Measurements from ENCODE around the gene ITGA1. TPM values are rescaled to one million over a fixed set of nuclear protein-coding genes. Genes with fewer than 3 reads are reported as not detected.
"Not testable (repeated sequence)": the region's sequence is repeated elsewhere in the genome, so short reads cannot be mapped to it uniquely, and the experiment has no call there.

The ITGA1 gene
- total RNA-seq, 1 experiment from 2014 or later: 20.2 TPM

DNA sequence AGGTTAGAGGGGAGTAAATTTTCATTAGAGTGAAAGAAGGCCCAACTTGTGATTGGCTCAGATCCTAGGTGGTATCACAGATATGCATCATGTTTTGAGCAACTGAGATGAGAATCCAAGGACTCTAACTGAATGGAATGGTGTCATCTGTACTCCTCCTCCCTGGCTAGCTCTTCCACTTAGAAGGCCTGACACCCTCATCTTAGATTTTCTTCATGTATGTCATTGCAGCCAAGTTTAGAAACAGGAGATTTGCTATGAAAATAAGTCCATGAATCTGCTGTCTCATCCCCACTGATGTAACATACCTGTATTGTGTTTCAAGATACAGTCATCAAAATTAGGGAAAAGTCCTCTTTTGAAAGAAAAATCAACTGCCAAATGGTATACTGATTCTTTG is 54.4 kb downstream of the ITGA1 start:
- TF ChIP-seq, protein P1, sequence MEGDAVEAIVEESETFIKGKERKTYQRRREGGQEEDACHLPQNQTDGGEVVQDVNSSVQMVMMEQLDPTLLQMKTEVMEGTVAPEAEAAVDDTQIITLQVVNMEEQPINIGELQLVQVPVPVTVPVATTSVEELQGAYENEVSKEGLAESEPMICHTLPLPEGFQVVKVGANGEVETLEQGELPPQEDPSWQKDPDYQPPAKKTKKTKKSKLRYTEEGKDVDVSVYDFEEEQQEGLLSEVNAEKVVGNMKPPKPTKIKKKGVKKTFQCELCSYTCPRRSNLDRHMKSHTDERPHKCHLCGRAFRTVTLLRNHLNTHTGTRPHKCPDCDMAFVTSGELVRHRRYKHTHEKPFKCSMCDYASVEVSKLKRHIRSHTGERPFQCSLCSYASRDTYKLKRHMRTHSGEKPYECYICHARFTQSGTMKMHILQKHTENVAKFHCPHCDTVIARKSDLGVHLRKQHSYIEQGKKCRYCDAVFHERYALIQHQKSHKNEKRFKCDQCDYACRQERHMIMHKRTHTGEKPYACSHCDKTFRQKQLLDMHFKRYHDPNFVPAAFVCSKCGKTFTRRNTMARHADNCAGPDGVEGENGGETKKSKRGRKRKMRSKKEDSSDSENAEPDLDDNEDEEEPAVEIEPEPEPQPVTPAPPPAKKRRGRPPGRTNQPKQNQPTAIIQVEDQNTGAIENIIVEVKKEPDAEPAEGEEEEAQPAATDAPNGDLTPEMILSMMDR (IDR thresholded peaks at IDR 0.05; ENCODE audit: unreplicated experiment): no peak
- Mint-ChIP-seq H3K27me3 (ENCODE audit: unreplicated experiment) (no peaks in the 10 kb centered on the region), H3K4me3 (ENCODE audit: low read depth, unreplicated experiment) (no peak overlapping the region), H3K4me1 (ENCODE audit: low read depth, unreplicated experiment) (peaks cover 9% of the 10 kb centered on the region), H3K27ac (ENCODE audit: unreplicated experiment) (no peak overlapping the region), H3K36me3 (ENCODE audit: insufficient read depth, unreplicated experiment) (no peaks in the 10 kb centered on the region), H3K9me3 (ENCODE audit: low read depth, unreplicated experiment) (no peaks in the 10 kb centered on the region)
- DNase-seq: no peak
- intact Hi-C loops (cut with micrococcal nuclease; ENCODE audit: unreplicated experiment): no loop called here
- CTCF ChIA-PET: interaction anchor here (0.6 to 0.7 kb wide), 3 partner anchors 35 to 1130 kb away, joined by 3 to 8 read pairs (median 4); no protein-coding TSS in a partner anchor
- no TSS peak for BruUV-seq (replicated peaks)

DNA sequence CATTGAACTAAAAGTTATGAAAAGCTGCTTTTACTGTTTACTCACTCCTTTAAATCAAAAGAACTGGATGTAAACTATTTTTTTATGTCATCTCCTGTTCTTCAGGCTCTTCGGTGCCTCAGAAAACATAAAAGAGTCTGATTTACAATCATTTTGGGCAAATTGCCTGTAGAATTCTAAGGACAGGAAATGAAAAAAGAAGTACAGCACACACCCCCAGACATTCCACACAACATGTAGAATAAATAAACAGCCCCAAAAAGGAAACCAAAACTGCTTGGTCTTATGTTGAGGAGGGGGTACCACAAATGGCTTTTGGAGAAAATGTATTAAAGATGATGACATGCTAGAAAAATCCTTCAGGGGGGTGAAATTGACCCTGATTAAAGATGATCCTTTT is 57.2 kb downstream of the ITGA1 start:
- Mint-ChIP-seq H3K27ac (ENCODE audit: unreplicated experiment) (no peak overlapping the region), H3K36me3 (ENCODE audit: insufficient read depth, unreplicated experiment) (no peaks in the 10 kb centered on the region), H3K4me3 (ENCODE audit: low read depth, unreplicated experiment) (no peak overlapping the region), H3K4me1 (ENCODE audit: low read depth, unreplicated experiment) (no peaks in the 10 kb centered on the region), H3K9me3 (ENCODE audit: low read depth, unreplicated experiment) (no peaks in the 10 kb centered on the region), H3K27me3 (ENCODE audit: unreplicated experiment) (no peaks in the 10 kb centered on the region)
- TF ChIP-seq, protein P1 (IDR thresholded peaks at IDR 0.05; ENCODE audit: unreplicated experiment): no peak
- CTCF ChIA-PET: no interaction called here
- BruUV-seq (replicated peaks): no TSS peak
- intact Hi-C loops (cut with micrococcal nuclease; ENCODE audit: unreplicated experiment): no loop called here
- no peak for DNase-seq

DNA sequence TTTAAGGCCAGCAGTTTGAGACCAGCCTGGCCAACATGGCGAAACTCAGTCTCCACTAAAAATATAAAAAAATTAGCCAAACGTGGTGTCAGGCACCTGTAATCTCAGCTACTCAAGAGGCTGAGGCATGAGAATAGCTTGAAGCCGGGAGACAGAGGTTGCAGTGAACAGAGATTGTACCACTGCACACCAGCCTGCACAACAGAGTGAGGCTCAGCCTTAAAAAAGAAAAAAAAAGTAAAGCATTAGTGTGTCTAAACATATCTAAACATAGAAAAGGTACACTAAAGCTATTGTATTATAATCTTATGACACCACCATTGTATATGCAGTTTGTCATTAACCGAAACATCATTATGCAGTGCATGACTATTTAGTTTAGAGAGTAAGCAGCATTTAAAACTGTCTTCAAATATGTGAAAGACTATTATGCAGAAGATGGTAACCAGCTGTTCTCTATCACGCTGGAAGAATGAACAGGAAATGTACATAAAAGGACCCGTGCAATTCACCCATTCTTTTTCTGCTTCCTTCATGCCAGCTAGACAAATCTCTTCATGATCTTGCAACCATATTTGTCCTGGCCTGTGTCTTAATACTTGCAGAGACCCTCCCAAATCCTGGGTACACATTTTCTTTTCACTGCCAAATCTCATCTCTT is 58.6 kb downstream of the ITGA1 start:
- BruUV-seq (replicated peaks): no TSS peak
- no peak overlapping the region for H3K27ac Mint-ChIP-seq (ENCODE audit: unreplicated experiment)

DNA sequence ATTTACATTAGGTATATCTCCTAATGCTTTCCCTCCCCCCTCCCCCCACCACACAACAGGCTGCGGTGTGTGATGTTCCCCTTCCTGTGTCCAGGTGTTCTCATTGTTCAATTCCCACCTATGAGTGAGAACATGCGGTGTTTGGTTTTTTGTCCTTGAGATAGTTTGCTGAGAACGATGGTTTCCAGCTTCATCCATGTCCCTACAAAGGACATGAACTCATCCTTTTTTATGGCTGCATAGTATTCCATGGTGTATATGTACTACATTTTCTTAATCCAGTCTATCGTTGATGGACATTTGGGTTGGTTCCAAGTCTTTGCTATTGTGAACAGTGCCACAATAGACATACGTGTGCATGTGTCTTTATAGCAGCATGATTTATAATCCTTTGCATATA is 61.0 kb downstream of the ITGA1 start:
- BruUV-seq (replicated peaks); H3K4me3 Mint-ChIP-seq (ENCODE audit: low read depth, unreplicated experiment); DNase-seq; intact Hi-C loops (cut with micrococcal nuclease; ENCODE audit: unreplicated experiment); H3K4me1 Mint-ChIP-seq (ENCODE audit: low read depth, unreplicated experiment); H3K9me3 Mint-ChIP-seq (ENCODE audit: low read depth, unreplicated experiment); H3K36me3 Mint-ChIP-seq (ENCODE audit: insufficient read depth, unreplicated experiment); H3K27ac Mint-ChIP-seq (ENCODE audit: unreplicated experiment); CTCF ChIA-PET; H3K27me3 Mint-ChIP-seq (ENCODE audit: unreplicated experiment): not testable (repeated sequence)

More for the DNA sequence above, 58.6 kb downstream of the ITGA1 start:
- Mint-ChIP-seq H3K4me3 (ENCODE audit: low read depth, unreplicated experiment) (no peak overlapping the region), H3K27me3 (ENCODE audit: unreplicated experiment) (no peaks in the 10 kb centered on the region), H3K4me1 (ENCODE audit: low read depth, unreplicated experiment) (no peaks in the 10 kb centered on the region), H3K9me3 (ENCODE audit: low read depth, unreplicated experiment) (no peaks in the 10 kb centered on the region), H3K36me3 (ENCODE audit: insufficient read depth, unreplicated experiment) (no peaks in the 10 kb centered on the region)
- TF ChIP-seq, protein P1 (IDR thresholded peaks at IDR 0.05; ENCODE audit: unreplicated experiment): no peak
- DNase-seq: no peak
- intact Hi-C loops (cut with micrococcal nuclease; ENCODE audit: unreplicated experiment): no loop called here
- CTCF ChIA-PET: no interaction called here

DNA sequence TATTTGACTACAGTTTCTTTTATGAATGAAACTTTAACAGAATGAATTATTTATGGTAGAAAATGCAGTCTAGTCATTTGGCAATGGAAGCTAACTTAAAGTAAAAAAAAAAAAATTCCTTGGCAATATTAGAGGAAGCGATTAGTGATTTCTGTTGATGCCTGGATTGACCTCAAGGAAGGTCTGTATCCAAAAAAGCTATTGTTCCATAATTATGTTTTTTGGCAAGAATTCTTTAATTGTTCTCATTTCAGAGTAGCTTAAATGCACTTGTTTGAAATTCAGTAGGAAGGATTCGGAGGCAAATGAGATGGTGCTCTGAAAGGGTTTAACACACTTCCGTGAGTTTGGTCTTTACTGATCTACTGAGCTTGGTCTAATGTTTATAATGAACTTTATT is 61.8 kb downstream of the ITGA1 start:
- CTCF ChIA-PET: interaction anchor here (0.7 kb wide), 1 partner anchor 155 kb away, joined by 6 read pairs; no protein-coding TSS in a partner anchor
- no TSS peak for BruUV-seq (replicated peaks)
- H3K4me3 Mint-ChIP-seq (ENCODE audit: low read depth, unreplicated experiment): no peak overlapping the region
- no peak overlapping the region for H3K27ac Mint-ChIP-seq (ENCODE audit: unreplicated experiment)
- no peak for DNase-seq
- no peaks in the 10 kb centered on the region for H3K36me3 Mint-ChIP-seq (ENCODE audit: insufficient read depth, unreplicated experiment)
- no peaks in the 10 kb centered on the region for H3K27me3 Mint-ChIP-seq (ENCODE audit: unreplicated experiment)
- intact Hi-C loops (cut with micrococcal nuclease; ENCODE audit: unreplicated experiment): no loop called here
- no peaks in the 10 kb centered on the region for H3K4me1 Mint-ChIP-seq (ENCODE audit: low read depth, unreplicated experiment)
- H3K9me3 Mint-ChIP-seq (ENCODE audit: low read depth, unreplicated experiment): no peaks in the 10 kb centered on the region
- TF ChIP-seq, protein P1 (IDR thresholded peaks at IDR 0.05; ENCODE audit: unreplicated experiment): no peak

Data from Calu3 (cell line).